Type B pancreatic cell (in vitro differentiated cells): ENCODE results near the gene DDC. TPM values are rescaled to one million over a fixed set of nuclear protein-coding genes. Genes with fewer than 3 reads are reported as not detected.

Experiments used
- DNase-seq: peaks from one replicate; pipeline ENCODE4 v3.0.0; 2021; ENCODE audit warnings: mixed read lengths; ENCODE audit not compliant: unreplicated experiment; ENCODE audit errors: extremely low spot score
- H3K27ac Mint-ChIP-seq: 2 replicates; pipeline ENCODE4 v1.8.0; 2021; ENCODE audit warnings: mild to moderate bottlenecking, mixed read lengths
- H3K27me3 Mint-ChIP-seq: 2 replicates; pipeline ENCODE4 v1.8.0; 2021; ENCODE audit warnings: mixed read lengths
- H3K36me3 Mint-ChIP-seq: 2 replicates; pipeline ENCODE4 v1.8.0; 2021; ENCODE audit warnings: mixed read lengths
- H3K4me1 Mint-ChIP-seq: one replicate; pipeline ENCODE4 v1.8.0; 2021; ENCODE audit warnings: mixed read lengths; ENCODE audit not compliant: unreplicated experiment
- H3K4me3 Mint-ChIP-seq: 2 replicates; pipeline ENCODE4 v1.8.0; 2021; ENCODE audit warnings: mild to moderate bottlenecking, mixed read lengths
- H3K9me3 Mint-ChIP-seq: 2 replicates; pipeline ENCODE4 v1.8.0; 2021; ENCODE audit warnings: mixed read lengths
- total RNA-seq: library from RNA; stranded (reverse); gene quantifications from 2 replicates; pipeline ENCODE4 v1.2.1, GENCODE V29; 2021; ENCODE audit warnings: low replicate concordance
- TF ChIP-seq, protein P1 (sequence below): fragments of 200-600 bp; sonication (generic); conservative IDR thresholded peaks from 2 replicates; pipeline ENCODE4 v1.5.0; 2021; ENCODE audit warnings: antibody characterized with exemption, mild to moderate bottlenecking

The DDC gene
- total RNA-seq, 1 donor from 2014 or later, result 29.9 TPM

DNA sequence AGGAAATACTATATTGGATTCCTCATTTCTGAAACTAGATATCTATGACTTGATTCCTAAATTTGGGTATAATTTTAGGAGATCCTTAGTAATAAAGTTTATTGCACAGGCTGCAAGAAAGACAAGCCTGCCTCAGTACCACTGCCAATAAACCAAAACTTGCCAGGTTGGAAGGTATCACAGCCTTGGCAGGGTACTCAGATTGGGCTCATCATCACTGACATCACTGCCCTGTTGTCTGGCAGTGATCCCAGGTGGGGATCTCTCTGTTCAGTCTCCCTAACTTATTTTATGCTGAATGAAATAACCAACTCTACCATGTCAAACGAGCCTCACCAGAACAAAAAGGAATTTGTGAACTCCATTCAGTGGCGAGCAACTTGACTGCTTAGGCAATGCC, 133.9 kb downstream of the DDC start:
- no peak for DNase-seq
- no peak overlapping the region for H3K4me3 Mint-ChIP-seq
- TF ChIP-seq, protein P1, sequence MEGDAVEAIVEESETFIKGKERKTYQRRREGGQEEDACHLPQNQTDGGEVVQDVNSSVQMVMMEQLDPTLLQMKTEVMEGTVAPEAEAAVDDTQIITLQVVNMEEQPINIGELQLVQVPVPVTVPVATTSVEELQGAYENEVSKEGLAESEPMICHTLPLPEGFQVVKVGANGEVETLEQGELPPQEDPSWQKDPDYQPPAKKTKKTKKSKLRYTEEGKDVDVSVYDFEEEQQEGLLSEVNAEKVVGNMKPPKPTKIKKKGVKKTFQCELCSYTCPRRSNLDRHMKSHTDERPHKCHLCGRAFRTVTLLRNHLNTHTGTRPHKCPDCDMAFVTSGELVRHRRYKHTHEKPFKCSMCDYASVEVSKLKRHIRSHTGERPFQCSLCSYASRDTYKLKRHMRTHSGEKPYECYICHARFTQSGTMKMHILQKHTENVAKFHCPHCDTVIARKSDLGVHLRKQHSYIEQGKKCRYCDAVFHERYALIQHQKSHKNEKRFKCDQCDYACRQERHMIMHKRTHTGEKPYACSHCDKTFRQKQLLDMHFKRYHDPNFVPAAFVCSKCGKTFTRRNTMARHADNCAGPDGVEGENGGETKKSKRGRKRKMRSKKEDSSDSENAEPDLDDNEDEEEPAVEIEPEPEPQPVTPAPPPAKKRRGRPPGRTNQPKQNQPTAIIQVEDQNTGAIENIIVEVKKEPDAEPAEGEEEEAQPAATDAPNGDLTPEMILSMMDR, result no peak
- H3K9me3 Mint-ChIP-seq, result no peaks in the 10 kb centered on the region
- no peaks in the 10 kb centered on the region for H3K4me1 Mint-ChIP-seq
- H3K27me3 Mint-ChIP-seq, result no peaks in the 10 kb centered on the region
- no peaks in the 10 kb centered on the region for H3K36me3 Mint-ChIP-seq
- H3K27ac Mint-ChIP-seq, result no peak overlapping the region

DNA sequence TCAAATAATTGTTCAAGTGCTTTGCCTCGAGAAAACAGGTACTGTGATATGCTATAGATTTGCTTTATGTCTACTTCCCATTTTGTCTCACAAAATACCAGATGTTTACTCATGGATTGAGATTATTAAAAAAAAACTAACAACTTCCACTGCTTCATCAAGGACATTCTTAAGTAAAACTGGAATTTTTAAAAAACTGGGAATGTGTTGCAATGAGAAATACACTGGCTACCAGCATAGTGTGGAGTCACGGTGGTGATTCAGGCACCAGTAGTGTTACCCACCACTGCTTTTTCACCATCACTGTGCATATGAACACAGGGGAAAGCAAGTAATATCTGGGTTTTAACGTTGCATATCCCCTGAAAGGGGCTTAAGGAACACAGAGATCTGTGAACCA, 136.3 kb downstream of the DDC start:
- no peak for DNase-seq
- TF ChIP-seq, protein P1, result no peak
- no peaks in the 10 kb centered on the region for H3K27me3 Mint-ChIP-seq
- H3K4me1 Mint-ChIP-seq, result no peaks in the 10 kb centered on the region
- H3K4me3 Mint-ChIP-seq, result no peak overlapping the region
- no peak overlapping the region for H3K27ac Mint-ChIP-seq
- no peaks in the 10 kb centered on the region for H3K36me3 Mint-ChIP-seq
- no peaks in the 10 kb centered on the region for H3K9me3 Mint-ChIP-seq

DNA sequence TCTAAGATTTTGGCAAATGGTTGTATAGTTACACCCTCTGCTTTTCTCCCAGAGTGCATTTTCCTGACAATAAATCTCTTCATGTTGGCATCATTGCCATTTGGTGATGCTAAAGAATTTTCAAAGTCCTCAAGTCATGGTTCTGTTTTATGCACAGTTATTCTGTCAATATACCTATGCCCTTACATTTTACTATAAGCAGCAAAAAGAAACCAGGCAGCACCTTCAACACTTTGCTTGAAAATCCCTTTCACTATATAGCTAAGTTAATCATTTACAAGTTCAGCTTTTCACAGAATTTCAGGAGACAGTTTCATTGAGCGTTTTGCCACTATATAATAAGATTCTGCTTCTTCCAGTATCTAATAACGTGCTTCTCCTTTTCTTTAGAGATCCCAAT, 137.7 kb downstream of the DDC start:
- H3K27me3 Mint-ChIP-seq, result no peaks in the 10 kb centered on the region
- DNase-seq, result no peak
- TF ChIP-seq, protein P1, result no peak
- no peaks in the 10 kb centered on the region for H3K9me3 Mint-ChIP-seq
- H3K36me3 Mint-ChIP-seq, result no peaks in the 10 kb centered on the region
- no peak overlapping the region for H3K27ac Mint-ChIP-seq
- H3K4me1 Mint-ChIP-seq, result no peaks in the 10 kb centered on the region
- no peak overlapping the region for H3K4me3 Mint-ChIP-seq

DNA sequence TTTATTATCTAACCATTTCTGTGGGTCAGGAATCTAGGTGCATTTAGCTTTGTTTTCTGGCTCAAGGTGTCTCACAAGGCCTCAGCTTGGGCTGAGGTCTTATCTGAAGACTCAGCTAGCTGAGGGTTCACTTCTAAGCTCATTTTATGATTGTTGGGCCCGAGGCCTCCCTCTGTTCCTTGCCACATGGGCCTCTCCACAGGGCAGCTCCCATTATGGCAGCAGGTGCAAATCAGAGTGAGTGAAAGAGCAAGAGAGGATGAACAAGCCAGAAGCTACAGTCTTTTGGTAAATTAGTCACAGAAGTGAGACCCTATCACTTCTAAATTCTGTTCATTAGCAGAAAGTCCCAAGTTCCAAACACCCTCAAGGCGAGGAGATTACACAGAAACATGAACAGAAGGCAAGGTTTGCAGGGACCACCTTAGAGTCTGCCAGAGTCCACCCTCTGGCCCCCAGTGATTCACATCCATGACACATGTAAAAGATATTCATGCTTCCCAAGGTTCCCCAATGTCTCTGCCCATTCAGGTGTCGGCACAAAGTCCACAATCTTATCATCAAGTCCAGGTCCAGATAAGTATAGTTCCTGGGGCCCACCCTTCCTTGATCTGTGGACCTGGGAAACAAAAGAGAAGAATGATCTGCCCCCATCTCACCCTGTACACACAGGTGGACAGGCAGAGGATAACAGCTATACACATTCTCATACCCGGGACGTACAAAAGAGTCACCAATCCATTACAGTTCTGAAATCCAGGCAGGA, 138.7 kb downstream of the DDC start:
- Mint-ChIP-seq H3K27me3 (no peaks in the 10 kb centered on the region), H3K4me3 (no peak overlapping the region), H3K4me1 (no peaks in the 10 kb centered on the region), H3K36me3 (no peaks in the 10 kb centered on the region), H3K9me3 (no peaks in the 10 kb centered on the region), H3K27ac (no peak overlapping the region)
- DNase-seq, result no peak
- TF ChIP-seq, protein P1, result no peak

DNA sequence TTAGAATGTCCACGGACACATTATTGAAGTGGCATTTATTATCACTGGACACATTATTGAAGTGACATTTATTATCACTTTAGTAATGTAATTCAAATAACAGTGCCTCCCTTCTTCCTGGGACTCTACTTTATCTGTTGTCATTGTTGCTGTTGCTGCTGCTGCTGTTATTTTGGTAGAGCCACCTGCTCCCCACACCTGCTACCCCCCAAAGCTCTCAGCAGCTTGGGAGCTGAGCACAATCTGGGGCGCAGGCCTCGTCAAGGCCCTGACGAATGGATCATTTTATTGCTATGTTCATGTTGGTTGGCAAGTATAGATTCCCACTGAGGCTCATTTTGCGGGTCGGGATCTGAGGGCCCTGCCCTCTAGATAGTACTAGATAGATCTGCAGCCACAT, 139.9 kb downstream of the DDC start:
- Mint-ChIP-seq H3K4me3 (no peak overlapping the region), H3K9me3 (no peaks in the 10 kb centered on the region), H3K27me3 (no peaks in the 10 kb centered on the region), H3K4me1 (no peaks in the 10 kb centered on the region), H3K36me3 (no peaks in the 10 kb centered on the region), H3K27ac (no peak overlapping the region)
- TF ChIP-seq, protein P1, result no peak
- DNase-seq, result no peak

DNA sequence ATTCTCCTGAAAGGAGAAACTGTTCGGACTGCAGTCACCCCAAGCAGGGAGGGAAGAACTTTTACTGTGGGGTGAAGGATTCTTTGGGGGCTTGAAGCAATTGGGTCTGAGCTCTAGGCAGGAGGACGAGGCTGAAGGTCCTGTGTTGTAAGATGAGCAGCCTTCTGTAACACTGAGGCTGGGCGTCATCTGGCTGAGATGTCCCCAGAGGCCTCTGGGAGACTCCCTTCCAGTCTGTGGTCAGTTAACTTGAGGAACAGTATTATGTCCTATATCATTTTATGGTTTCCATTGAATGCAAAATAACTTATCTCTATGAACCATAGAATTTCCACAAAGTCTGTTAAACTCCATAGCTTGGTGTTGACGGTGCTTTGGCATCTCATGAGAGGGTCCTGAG, 141.3 kb downstream of the DDC start:
- DNase-seq, result no peak
- TF ChIP-seq, protein P1, result no peak
- H3K9me3 Mint-ChIP-seq, result no peaks in the 10 kb centered on the region
- H3K4me3 Mint-ChIP-seq, result no peak overlapping the region
- H3K4me1 Mint-ChIP-seq, result no peaks in the 10 kb centered on the region
- H3K36me3 Mint-ChIP-seq, result no peaks in the 10 kb centered on the region
- no peaks in the 10 kb centered on the region for H3K27me3 Mint-ChIP-seq
- no peak overlapping the region for H3K27ac Mint-ChIP-seq
